NCI-H2081 treated with DMSO at 0.1 percent for 48 hours (cell line): ENCODE results near the gene NKX1-1.

Source experiments
- DNase-seq: peaks from one replicate; lab custom pipeline; 2025; lab: John Stamatoyannopoulos, UW

The NKX1-1 gene

DNA sequence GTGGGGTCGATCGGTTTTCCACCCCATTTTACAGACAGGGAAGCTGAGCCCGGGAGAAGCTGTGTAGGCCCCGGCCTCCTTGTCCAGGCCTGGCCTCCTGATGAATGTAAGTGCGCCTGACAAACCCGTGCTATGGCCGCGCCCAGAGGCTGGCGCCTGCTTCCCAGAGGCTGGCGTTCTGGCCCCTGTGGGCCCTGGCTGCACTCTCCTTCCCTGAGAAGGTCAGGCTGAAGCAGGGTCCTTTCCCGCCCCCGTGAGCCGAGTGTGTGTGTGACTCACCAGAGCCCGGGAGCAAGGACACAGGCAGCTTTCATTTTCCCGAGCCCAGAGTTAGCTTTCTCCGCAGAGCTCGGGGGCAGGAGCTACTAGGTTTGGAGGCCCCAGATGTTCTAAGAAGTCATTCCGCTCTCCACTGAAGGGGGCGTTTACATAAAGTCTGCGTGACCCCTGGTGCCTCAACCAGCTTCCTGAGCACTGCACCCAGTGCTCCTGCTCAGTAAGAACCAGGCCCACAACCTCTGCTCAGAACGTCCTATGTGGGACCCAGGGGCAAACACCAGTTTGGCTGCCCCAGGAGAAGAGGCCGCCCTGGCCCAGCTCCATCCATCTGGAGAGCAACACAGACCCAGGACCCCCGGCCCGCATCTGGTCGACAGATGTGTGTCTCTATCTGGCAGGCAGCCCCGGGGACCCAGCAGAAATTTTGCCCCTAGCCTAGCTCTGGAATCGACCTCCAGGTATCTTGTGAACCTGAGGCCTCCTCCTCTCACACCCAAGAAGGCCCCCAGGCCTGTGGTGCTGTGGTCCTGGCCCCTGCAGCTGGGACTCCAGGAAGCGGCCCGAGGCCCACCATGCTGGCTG lies 45.6 kb downstream of the NKX1-1 start:
- DNase-seq, result no peak

- DNase-seq, result no peak
Measured at GRCh38 chr4:1359976-1360375, 46.3 kb downstream of the NKX1-1 start.

- no peak for DNase-seq
Measured at GRCh38 chr4:1359144-1359501, 47.1 kb downstream of the NKX1-1 start.

DNA sequence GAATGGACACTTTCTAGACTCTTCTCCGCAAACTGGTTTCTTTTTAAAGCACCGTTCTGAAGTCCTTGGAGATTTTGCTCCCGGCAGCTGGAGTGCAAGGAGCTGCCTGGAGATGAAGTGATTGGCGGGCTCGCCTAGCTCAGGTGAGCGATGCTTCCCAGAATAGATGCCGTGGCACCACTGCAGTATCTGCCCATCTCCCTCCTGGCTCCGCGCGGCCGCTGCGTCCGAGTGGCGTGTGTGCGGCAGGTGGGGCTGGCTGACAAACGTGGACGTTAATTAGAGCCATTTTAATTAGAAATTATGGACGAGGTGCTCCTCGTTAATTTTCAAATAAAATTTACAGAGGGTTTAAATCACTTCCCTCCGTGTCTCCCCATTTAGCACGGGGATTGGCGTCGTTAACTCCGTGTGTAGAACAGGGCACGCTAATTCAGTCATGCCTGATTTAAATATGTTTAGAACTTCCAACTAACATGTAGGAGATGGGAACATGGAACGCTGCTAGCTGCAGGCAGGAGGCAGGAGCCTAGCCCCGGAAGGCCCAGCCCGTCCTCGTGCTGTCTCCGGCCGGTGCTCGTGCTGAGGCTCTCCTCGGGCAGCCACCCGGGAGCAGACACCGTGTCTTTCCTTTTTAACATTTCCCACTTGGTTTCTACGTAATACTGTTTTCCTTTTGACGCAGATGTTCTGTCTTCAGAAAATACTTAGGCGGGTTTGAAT lies 47.7 kb downstream of the NKX1-1 start:
- DNase-seq, result no peak

- no peak for DNase-seq
Measured at GRCh38 chr4:1357356-1358248, 48.6 kb downstream of the NKX1-1 start.

- no peak for DNase-seq
Measured at GRCh38 chr4:1356181-1356998, 49.9 kb downstream of the NKX1-1 start.

GRCh38 chr4:1355378-1355777 lies 50.9 kb downstream of the NKX1-1 start:
- DNase-seq, result no peak

- DNase-seq, result no peak
Measured at GRCh38 chr4:1354983-1355275, 51.3 kb downstream of the NKX1-1 start.

GRCh38 chr4:1354136-1354982 lies 51.9 kb downstream of the NKX1-1 start:
- no peak for DNase-seq

- no peak for DNase-seq
Measured at GRCh38 chr4:1353186-1354055, 52.8 kb downstream of the NKX1-1 start.
